ENCODE results near the gene ATP1A3. TPM values are rescaled to one million over a fixed set of nuclear protein-coding genes. Genes with fewer than 3 reads are reported as not detected.

ATP1A3 gene
- total RNA-seq, 1 experiment from 2014 or later = 34.2 TPM

- TF ChIP-seq NR1H2 (CRISPR knock-in tag; IDR thresholded peaks at IDR 0.05) (no peak), NFATC4 (CRISPR knock-in tag; IDR thresholded peaks at IDR 0.05) (no peak), CREM (CRISPR knock-in tag; IDR thresholded peaks at IDR 0.05) (no peak), JUN (CRISPR knock-in tag; IDR thresholded peaks at IDR 0.05) (no peak), NR3C1 (CRISPR knock-in tag; conservative IDR thresholded peaks at IDR 0.05; ENCODE audit: low read depth) (no peak)
- TF ChIP-seq, protein P1, sequence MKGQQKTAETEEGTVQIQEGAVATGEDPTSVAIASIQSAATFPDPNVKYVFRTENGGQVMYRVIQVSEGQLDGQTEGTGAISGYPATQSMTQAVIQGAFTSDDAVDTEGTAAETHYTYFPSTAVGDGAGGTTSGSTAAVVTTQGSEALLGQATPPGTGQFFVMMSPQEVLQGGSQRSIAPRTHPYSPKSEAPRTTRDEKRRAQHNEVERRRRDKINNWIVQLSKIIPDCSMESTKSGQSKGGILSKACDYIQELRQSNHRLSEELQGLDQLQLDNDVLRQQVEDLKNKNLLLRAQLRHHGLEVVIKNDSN (CRISPR knock-in tag; IDR thresholded peaks at IDR 0.05) = no peak
Observed at GRCh38 chr19:41933693-41934426, 60.2 kb downstream of the ATP1A3 start (continued).

DNA sequence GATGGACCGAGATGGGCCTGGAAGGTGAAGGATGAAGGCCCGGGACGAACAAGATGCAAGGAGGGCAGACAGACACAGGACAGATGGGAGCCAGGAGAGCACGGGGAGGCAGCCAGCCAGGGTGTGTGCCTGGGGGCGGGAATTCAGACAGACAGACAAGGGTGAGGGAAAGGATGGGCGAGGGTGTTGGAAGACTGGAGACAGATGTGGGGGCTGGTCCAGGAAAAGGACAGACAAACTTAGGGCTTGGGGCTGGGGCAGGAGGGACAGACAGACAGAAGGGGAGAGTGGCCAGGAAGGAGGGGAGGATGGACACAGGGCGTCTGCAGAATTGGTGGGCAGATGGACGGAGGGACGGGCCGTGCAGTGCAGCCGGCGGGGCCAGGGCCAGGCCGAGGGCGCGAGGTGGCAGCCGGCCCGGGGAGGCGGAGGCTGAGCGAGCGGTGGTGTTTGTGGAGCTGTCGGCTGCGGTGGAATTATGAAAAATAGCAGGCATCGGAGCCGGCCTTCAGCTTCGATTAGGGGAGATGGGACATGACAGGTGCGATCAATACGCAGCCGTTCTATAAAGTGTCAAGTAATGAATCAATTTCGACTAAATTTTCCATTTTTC is 61.2 kb downstream of the ATP1A3 start:
- Mint-ChIP-seq H3K27me3 (ENCODE audit: low read depth) (peaks cover 88% of the 10 kb centered on the region), H3K9me3 (no peaks in the 10 kb centered on the region), H3K4me3 (no peak overlapping the region), H3K36me3 (no peaks in the 10 kb centered on the region), H3K4me1 (peaks cover 40% of the 10 kb centered on the region), H3K27ac (no peak overlapping the region)
- ChIA-PET POLR2A (no interaction called here), CTCF (interaction anchor here (1.1 to 4.7 kb wide), 2 partner anchors 49 to 60 kb away, joined by 3 to 34 read pairs; no protein-coding TSS in a partner anchor)
- DNase-seq (ENCODE audit: low spot score) (no peak), ATAC-seq (no peak)
- TF ChIP-seq, protein P2, sequence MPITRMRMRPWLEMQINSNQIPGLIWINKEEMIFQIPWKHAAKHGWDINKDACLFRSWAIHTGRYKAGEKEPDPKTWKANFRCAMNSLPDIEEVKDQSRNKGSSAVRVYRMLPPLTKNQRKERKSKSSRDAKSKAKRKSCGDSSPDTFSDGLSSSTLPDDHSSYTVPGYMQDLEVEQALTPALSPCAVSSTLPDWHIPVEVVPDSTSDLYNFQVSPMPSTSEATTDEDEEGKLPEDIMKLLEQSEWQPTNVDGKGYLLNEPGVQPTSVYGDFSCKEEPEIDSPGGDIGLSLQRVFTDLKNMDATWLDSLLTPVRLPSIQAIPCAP (CRISPR knock-in tag; IDR thresholded peaks at IDR 0.05) = no peak
- TF ChIP-seq IRF2 (CRISPR knock-in tag; IDR thresholded peaks at IDR 0.05; ENCODE audit: borderline replicate concordance, low read depth) (no peak), CREB1 (CRISPR knock-in tag; IDR thresholded peaks at IDR 0.05) (no peak), ZNF121 (CRISPR knock-in tag; IDR thresholded peaks at IDR 0.05) (no peak), ESRRA (CRISPR knock-in tag; IDR thresholded peaks at IDR 0.05; ENCODE audit: borderline replicate concordance) (no peak), SMAD3 (CRISPR knock-in tag; IDR thresholded peaks at IDR 0.05; ENCODE audit: borderline replicate concordance) (no peak)
- TF ChIP-seq, protein P3, sequence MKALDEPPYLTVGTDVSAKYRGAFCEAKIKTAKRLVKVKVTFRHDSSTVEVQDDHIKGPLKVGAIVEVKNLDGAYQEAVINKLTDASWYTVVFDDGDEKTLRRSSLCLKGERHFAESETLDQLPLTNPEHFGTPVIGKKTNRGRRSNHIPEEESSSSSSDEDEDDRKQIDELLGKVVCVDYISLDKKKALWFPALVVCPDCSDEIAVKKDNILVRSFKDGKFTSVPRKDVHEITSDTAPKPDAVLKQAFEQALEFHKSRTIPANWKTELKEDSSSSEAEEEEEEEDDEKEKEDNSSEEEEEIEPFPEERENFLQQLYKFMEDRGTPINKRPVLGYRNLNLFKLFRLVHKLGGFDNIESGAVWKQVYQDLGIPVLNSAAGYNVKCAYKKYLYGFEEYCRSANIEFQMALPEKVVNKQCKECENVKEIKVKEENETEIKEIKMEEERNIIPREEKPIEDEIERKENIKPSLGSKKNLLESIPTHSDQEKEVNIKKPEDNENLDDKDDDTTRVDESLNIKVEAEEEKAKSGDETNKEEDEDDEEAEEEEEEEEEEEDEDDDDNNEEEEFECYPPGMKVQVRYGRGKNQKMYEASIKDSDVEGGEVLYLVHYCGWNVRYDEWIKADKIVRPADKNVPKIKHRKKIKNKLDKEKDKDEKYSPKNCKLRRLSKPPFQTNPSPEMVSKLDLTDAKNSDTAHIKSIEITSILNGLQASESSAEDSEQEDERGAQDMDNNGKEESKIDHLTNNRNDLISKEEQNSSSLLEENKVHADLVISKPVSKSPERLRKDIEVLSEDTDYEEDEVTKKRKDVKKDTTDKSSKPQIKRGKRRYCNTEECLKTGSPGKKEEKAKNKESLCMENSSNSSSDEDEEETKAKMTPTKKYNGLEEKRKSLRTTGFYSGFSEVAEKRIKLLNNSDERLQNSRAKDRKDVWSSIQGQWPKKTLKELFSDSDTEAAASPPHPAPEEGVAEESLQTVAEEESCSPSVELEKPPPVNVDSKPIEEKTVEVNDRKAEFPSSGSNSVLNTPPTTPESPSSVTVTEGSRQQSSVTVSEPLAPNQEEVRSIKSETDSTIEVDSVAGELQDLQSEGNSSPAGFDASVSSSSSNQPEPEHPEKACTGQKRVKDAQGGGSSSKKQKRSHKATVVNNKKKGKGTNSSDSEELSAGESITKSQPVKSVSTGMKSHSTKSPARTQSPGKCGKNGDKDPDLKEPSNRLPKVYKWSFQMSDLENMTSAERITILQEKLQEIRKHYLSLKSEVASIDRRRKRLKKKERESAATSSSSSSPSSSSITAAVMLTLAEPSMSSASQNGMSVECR (CRISPR knock-in tag; IDR thresholded peaks at IDR 0.05; ENCODE audit: borderline replicate concordance) = no peak
- TF ChIP-seq, protein P4, sequence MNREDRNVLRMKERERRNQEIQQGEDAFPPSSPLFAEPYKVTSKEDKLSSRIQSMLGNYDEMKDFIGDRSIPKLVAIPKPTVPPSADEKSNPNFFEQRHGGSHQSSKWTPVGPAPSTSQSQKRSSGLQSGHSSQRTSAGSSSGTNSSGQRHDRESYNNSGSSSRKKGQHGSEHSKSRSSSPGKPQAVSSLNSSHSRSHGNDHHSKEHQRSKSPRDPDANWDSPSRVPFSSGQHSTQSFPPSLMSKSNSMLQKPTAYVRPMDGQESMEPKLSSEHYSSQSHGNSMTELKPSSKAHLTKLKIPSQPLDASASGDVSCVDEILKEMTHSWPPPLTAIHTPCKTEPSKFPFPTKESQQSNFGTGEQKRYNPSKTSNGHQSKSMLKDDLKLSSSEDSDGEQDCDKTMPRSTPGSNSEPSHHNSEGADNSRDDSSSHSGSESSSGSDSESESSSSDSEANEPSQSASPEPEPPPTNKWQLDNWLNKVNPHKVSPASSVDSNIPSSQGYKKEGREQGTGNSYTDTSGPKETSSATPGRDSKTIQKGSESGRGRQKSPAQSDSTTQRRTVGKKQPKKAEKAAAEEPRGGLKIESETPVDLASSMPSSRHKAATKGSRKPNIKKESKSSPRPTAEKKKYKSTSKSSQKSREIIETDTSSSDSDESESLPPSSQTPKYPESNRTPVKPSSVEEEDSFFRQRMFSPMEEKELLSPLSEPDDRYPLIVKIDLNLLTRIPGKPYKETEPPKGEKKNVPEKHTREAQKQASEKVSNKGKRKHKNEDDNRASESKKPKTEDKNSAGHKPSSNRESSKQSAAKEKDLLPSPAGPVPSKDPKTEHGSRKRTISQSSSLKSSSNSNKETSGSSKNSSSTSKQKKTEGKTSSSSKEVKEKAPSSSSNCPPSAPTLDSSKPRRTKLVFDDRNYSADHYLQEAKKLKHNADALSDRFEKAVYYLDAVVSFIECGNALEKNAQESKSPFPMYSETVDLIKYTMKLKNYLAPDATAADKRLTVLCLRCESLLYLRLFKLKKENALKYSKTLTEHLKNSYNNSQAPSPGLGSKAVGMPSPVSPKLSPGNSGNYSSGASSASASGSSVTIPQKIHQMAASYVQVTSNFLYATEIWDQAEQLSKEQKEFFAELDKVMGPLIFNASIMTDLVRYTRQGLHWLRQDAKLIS (CRISPR knock-in tag; IDR thresholded peaks at IDR 0.05; ENCODE audit: borderline replicate concordance) = no peak
- TF ChIP-seq, protein P5, sequence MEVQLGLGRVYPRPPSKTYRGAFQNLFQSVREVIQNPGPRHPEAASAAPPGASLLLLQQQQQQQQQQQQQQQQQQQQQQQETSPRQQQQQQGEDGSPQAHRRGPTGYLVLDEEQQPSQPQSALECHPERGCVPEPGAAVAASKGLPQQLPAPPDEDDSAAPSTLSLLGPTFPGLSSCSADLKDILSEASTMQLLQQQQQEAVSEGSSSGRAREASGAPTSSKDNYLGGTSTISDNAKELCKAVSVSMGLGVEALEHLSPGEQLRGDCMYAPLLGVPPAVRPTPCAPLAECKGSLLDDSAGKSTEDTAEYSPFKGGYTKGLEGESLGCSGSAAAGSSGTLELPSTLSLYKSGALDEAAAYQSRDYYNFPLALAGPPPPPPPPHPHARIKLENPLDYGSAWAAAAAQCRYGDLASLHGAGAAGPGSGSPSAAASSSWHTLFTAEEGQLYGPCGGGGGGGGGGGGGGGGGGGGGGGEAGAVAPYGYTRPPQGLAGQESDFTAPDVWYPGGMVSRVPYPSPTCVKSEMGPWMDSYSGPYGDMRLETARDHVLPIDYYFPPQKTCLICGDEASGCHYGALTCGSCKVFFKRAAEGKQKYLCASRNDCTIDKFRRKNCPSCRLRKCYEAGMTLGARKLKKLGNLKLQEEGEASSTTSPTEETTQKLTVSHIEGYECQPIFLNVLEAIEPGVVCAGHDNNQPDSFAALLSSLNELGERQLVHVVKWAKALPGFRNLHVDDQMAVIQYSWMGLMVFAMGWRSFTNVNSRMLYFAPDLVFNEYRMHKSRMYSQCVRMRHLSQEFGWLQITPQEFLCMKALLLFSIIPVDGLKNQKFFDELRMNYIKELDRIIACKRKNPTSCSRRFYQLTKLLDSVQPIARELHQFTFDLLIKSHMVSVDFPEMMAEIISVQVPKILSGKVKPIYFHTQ (CRISPR knock-in tag; IDR thresholded peaks at IDR 0.05) = no peak

All from WTC11 (cell line).